Sigmoid colon (tissue), 4 donors: Measurements from ENCODE around the gene USP12.

Experiments
- EP300 ChIP-seq, 4 donors: sonication (generic); formaldehyde crosslinking; IDR thresholded peaks; one replicate each; pipeline ENCODE4 v1.6.1; 2017; ENCODE audit warnings: antibody characterized with exemption in 4 of 4
- POLR2A ChIP-seq, 2 donors: fragments of 450-650 bp; IDR thresholded peaks; one replicate each; pipeline ENCODE4 v1.6.1; 2016; ENCODE audit warnings: antibody characterized with exemption in 2 of 2, mild to moderate bottlenecking in 2 of 2, moderate library complexity in 2 of 2
- TF ChIP-seq, protein P1 (sequence below), 4 experiments: fragments of 450-650 bp in 3 of 4; fragments of 200-600 bp in 1 of 4; IDR thresholded peaks; one replicate each; pipeline ENCODE4 v1.5.1; 2016 to 2019; ENCODE audit warnings: antibody characterized with exemption in 4 of 4, mild to moderate bottlenecking in 3 of 4, moderate library complexity in 2 of 4

DNA sequence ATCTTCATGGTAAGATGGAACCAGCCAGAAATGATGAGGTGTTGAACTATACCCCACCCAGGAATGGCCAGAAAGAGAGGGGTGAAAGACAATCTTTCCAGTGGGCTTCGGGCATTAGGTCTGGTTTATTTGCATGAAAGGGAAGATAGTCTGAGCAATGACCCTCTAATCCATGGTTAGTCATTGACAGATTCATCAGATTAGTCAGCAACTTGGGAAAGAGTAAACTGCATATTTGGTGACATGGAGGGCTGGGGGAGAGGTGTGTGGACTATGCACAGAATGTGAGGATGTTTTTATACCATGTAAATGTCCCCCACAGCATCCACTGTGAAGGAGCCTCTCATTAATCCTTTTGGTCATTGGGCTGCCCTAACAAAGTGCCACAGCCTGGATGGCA, 30.1 kb upstream of the USP12 start:
- TF ChIP-seq POLR2A (IDR thresholded peaks at IDR 0.05) (no peak), EP300 (IDR thresholded peaks at IDR 0.05) (no peak)
- TF ChIP-seq, protein P1, sequence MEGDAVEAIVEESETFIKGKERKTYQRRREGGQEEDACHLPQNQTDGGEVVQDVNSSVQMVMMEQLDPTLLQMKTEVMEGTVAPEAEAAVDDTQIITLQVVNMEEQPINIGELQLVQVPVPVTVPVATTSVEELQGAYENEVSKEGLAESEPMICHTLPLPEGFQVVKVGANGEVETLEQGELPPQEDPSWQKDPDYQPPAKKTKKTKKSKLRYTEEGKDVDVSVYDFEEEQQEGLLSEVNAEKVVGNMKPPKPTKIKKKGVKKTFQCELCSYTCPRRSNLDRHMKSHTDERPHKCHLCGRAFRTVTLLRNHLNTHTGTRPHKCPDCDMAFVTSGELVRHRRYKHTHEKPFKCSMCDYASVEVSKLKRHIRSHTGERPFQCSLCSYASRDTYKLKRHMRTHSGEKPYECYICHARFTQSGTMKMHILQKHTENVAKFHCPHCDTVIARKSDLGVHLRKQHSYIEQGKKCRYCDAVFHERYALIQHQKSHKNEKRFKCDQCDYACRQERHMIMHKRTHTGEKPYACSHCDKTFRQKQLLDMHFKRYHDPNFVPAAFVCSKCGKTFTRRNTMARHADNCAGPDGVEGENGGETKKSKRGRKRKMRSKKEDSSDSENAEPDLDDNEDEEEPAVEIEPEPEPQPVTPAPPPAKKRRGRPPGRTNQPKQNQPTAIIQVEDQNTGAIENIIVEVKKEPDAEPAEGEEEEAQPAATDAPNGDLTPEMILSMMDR (IDR thresholded peaks at IDR 0.05): no peak
